Measurements from ENCODE around the gene CUTA.

CUTA gene

GRCh38 chr6:33446356-33446755 lies 28.4 kb upstream of the CUTA start:
- Histone ChIP-seq H3K4me3 (no peak overlapping the region), H3K27ac (no peak overlapping the region)
- no peak for DNase-seq (ENCODE audit: low spot score)
- no peak for TF ChIP-seq CTCF (IDR thresholded peaks at IDR 0.05)

- Histone ChIP-seq H3K27ac (no peak overlapping the region), H3K4me3 (no peak overlapping the region)
- no peak for DNase-seq (ENCODE audit: low spot score)
- no peak for TF ChIP-seq CTCF (IDR thresholded peaks at IDR 0.05)
Measured at GRCh38 chr6:33445119-33445603, 27.3 kb upstream of the CUTA start.

- H3K4me3 ChIP-seq: no peak overlapping the region
- no peak overlapping the region for H3K27ac ChIP-seq
- DNase-seq (ENCODE audit: low spot score): no peak
- TF ChIP-seq CTCF (IDR thresholded peaks at IDR 0.05): no peak
Measured at GRCh38 chr6:33443619-33444504, 26.0 kb upstream of the CUTA start.

- no peak for TF ChIP-seq CTCF (IDR thresholded peaks at IDR 0.05)
- Histone ChIP-seq H3K4me3 (no peak overlapping the region), H3K27ac (no peak overlapping the region)
- DNase-seq (ENCODE audit: low spot score): no peak
Measured at GRCh38 chr6:33443025-33443424, 25.1 kb upstream of the CUTA start.

- Histone ChIP-seq H3K4me3 (no peak overlapping the region), H3K27ac (no peak overlapping the region)
- no peak for TF ChIP-seq CTCF (IDR thresholded peaks at IDR 0.05)
- no peak for DNase-seq (ENCODE audit: low spot score)
Measured at GRCh38 chr6:33442283-33442682, 24.4 kb upstream of the CUTA start.

GRCh38 chr6:33441457-33441856 lies 23.6 kb upstream of the CUTA start:
- no peak for TF ChIP-seq CTCF (IDR thresholded peaks at IDR 0.05)
- no peak for DNase-seq (ENCODE audit: low spot score)
- Histone ChIP-seq H3K4me3 (no peak overlapping the region), H3K27ac (no peak overlapping the region)

All from coronary artery (tissue), 2 donors.